ENCODE measurements around the gene UBXN7.
"Not testable (repeated sequence)": the region's sequence is repeated elsewhere in the genome, so short reads cannot be mapped to it uniquely, and the experiment has no call there.

The UBXN7 gene

DNA sequence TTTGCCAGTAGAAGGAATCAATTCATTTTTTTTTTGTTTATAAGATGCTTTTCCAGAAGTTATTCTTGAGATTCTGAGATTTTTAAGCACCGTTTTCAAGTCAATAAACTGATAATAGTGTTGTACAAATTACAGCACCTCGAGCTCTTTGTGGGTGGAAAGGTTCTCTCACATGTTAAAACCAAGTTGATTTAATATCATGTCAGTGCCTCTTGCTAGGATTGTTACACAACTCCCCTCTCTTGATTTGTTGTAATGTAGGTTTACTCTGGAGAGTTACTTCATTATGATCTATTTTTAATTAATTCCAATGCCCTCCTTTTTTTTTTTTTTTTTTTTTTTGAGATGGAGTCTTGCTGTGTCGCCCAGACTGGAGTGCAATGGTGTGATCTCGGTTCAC is 25.8 kb upstream of the UBXN7 start:
- TF ChIP-seq ZNF274 (IDR thresholded peaks at IDR 0.05; ENCODE audit: low read depth, low read length) (no peak), YY1 (IDR thresholded peaks at IDR 0.05; ENCODE audit: insufficient read depth, insufficient read length) (no peak), SUZ12 (IDR thresholded peaks at IDR 0.05; ENCODE audit: extremely low read depth, insufficient read depth, insufficient read length) (no peak)
- H3K36me3 ChIP-seq (ENCODE audit: insufficient read depth, insufficient read length, low read length), result no peaks in the 10 kb centered on the region
- H3K4me3 ChIP-seq (ENCODE audit: insufficient read length, low read depth), result no peak overlapping the region
- H3K9ac ChIP-seq (ENCODE audit: insufficient read length, low read depth), result no peak overlapping the region
- H3K9me3 ChIP-seq (ENCODE audit: insufficient read depth, low read length), result no peaks in the 10 kb centered on the region
- no peaks in the 10 kb centered on the region for H3K4me1 ChIP-seq (ENCODE audit: insufficient read depth, insufficient read length)
- no peak for DNase-seq (ENCODE audit: low read depth, low spot score)
- no peaks in the 10 kb centered on the region for H3K27me3 ChIP-seq (ENCODE audit: insufficient read depth, insufficient read length)

DNA sequence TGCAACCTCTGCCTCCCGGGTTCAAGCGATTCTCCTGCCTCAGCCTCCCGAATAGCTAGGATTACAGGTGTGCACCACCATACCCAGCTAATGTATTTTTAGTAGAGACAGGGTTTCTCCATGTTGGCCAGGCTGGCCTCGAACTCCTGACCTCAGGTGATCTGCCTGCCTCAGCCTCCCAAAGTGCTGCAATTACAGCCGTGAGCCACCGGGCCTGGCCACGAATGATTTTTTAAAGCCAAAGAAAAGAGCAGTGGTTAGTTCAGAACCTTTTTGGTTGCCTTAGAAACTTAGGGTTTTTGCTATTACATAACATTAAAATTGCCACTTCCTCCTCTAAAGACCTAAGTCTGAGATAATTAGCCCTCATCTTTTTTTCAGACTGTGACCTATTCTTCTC is 25.2 kb upstream of the UBXN7 start:
- H3K4me1 ChIP-seq (ENCODE audit: insufficient read depth, insufficient read length); DNase-seq (ENCODE audit: low read depth, low spot score); H3K9me3 ChIP-seq (ENCODE audit: insufficient read depth, low read length); H3K36me3 ChIP-seq (ENCODE audit: insufficient read depth, insufficient read length, low read length); H3K9ac ChIP-seq (ENCODE audit: insufficient read length, low read depth); H3K27me3 ChIP-seq (ENCODE audit: insufficient read depth, insufficient read length); H3K4me3 ChIP-seq (ENCODE audit: insufficient read length, low read depth): not testable (repeated sequence)

DNA sequence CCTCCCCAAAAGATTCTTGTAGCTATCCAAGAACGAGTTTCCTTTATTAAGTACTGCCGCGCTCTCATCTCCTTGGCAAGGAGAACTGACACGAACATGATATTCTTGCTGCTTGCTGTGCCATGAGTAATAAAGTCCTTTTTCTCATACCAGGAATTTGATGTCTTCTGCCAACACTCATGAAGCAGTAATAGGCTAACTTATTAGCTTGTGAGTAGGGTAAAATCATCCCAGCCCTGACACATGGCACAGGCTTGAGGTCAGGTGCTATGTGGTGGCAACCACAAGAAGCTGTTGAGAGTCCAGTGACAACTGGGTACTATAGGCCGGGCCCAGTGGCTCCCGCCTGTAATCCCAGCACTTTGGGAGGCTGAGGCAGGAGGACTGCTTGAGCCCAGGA is 22.7 kb upstream of the UBXN7 start:
- H3K4me1 ChIP-seq (ENCODE audit: insufficient read depth, insufficient read length), result no peaks in the 10 kb centered on the region
- H3K27me3 ChIP-seq (ENCODE audit: insufficient read depth, insufficient read length), result no peaks in the 10 kb centered on the region
- no peak overlapping the region for H3K9ac ChIP-seq (ENCODE audit: insufficient read length, low read depth)
- TF ChIP-seq SUZ12 (IDR thresholded peaks at IDR 0.05; ENCODE audit: extremely low read depth, insufficient read depth, insufficient read length) (no peak), ZNF274 (IDR thresholded peaks at IDR 0.05; ENCODE audit: low read depth, low read length) (no peak), YY1 (IDR thresholded peaks at IDR 0.05; ENCODE audit: insufficient read depth, insufficient read length) (no peak)
- no peak overlapping the region for H3K4me3 ChIP-seq (ENCODE audit: insufficient read length, low read depth)
- H3K36me3 ChIP-seq (ENCODE audit: insufficient read depth, insufficient read length, low read length), result no peaks in the 10 kb centered on the region
- DNase-seq (ENCODE audit: low read depth, low spot score), result no peak
- H3K9me3 ChIP-seq (ENCODE audit: insufficient read depth, low read length), result no peaks in the 10 kb centered on the region

DNA sequence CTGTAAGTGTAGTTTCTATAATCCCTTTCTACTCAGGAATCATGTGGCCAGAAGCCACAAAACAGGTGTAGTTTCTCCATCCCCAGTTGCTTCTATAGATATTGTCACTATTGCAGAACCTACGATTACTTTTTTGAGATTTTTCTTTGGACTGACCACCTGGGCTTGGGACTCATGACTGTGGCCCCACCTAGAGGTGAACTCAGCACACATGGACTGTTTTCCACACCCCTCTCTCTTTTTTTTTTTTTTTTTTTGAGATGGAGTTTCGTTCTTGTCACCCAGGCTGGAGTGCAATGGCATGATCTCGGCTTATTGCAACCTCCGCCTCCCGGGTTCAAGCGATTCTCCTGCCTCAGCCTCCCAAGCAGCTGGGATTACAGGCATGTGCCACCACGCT is 13.2 kb upstream of the UBXN7 start:
- not testable (repeated sequence) for H3K4me1 ChIP-seq (ENCODE audit: insufficient read depth, insufficient read length); DNase-seq (ENCODE audit: low read depth, low spot score); H3K36me3 ChIP-seq (ENCODE audit: insufficient read depth, insufficient read length, low read length); H3K27me3 ChIP-seq (ENCODE audit: insufficient read depth, insufficient read length); H3K4me3 ChIP-seq (ENCODE audit: insufficient read length, low read depth); H3K9ac ChIP-seq (ENCODE audit: insufficient read length, low read depth); H3K9me3 ChIP-seq (ENCODE audit: insufficient read depth, low read length)

DNA sequence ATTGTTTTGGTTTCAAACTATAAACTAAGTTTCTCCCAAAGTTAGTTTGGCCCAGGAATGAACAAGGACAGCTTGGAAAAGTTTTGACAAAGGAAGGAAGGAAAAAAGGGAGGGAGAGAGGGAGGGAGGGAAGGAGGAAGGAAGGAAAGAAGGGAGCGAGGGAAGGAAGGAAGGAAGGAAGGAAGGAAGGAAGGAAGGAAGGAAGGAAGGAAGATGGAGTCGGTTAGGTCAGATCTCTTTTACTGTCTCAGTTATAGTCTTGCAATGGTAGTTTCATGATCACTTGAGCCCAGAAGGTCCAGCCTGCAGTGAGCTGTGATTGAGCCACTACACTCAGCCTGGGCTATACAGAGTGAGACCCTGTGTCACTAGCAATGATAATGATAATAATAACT is 12.3 kb upstream of the UBXN7 start:
- Histone ChIP-seq H3K36me3 (ENCODE audit: insufficient read depth, insufficient read length, low read length) (no peaks in the 10 kb centered on the region), H3K4me1 (ENCODE audit: insufficient read depth, insufficient read length) (no peaks in the 10 kb centered on the region), H3K27me3 (ENCODE audit: insufficient read depth, insufficient read length) (no peaks in the 10 kb centered on the region), H3K9ac (ENCODE audit: insufficient read length, low read depth) (no peak overlapping the region), H3K4me3 (ENCODE audit: insufficient read length, low read depth) (no peak overlapping the region), H3K9me3 (ENCODE audit: insufficient read depth, low read length) (no peaks in the 10 kb centered on the region)
- no peak for DNase-seq (ENCODE audit: low read depth, low spot score)
- no peak for TF ChIP-seq SUZ12 (IDR thresholded peaks at IDR 0.05; ENCODE audit: extremely low read depth, insufficient read depth, insufficient read length)
- TF ChIP-seq ZNF274 (IDR thresholded peaks at IDR 0.05; ENCODE audit: low read depth, low read length), result no peak
- TF ChIP-seq YY1 (IDR thresholded peaks at IDR 0.05; ENCODE audit: insufficient read depth, insufficient read length), result no peak

DNA sequence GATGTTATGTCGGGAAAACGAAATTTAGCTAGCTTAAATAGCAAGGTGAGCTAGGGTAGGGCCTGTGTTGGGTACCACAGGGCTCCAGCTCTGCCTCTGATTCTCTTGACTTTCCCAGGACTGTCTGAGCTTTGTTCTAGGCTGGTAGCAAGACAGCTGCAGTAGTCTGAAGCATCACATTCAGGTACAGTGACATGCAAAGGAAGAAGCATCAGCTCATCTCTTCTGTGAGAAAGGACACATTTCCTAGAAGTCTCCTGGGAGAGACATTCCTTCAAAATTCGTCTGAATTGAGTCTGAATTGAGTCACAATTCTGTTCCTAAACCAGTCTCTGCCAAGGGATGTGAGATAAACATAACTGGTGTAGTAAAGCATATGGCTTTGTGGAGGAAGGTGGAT is 8.5 kb upstream of the UBXN7 start:
- H3K9me3 ChIP-seq (ENCODE audit: insufficient read depth, low read length), result no peaks in the 10 kb centered on the region
- DNase-seq (ENCODE audit: low read depth, low spot score), result no peak
- no peak overlapping the region for H3K9ac ChIP-seq (ENCODE audit: insufficient read length, low read depth)
- H3K4me3 ChIP-seq (ENCODE audit: insufficient read length, low read depth), result no peak overlapping the region
- H3K36me3 ChIP-seq (ENCODE audit: insufficient read depth, insufficient read length, low read length), result no peaks in the 10 kb centered on the region
- TF ChIP-seq SUZ12 (IDR thresholded peaks at IDR 0.05; ENCODE audit: extremely low read depth, insufficient read depth, insufficient read length) (no peak), YY1 (IDR thresholded peaks at IDR 0.05; ENCODE audit: insufficient read depth, insufficient read length) (no peak), ZNF274 (IDR thresholded peaks at IDR 0.05; ENCODE audit: low read depth, low read length) (no peak)
- no peaks in the 10 kb centered on the region for H3K4me1 ChIP-seq (ENCODE audit: insufficient read depth, insufficient read length)
- no peaks in the 10 kb centered on the region for H3K27me3 ChIP-seq (ENCODE audit: insufficient read depth, insufficient read length)

DNA sequence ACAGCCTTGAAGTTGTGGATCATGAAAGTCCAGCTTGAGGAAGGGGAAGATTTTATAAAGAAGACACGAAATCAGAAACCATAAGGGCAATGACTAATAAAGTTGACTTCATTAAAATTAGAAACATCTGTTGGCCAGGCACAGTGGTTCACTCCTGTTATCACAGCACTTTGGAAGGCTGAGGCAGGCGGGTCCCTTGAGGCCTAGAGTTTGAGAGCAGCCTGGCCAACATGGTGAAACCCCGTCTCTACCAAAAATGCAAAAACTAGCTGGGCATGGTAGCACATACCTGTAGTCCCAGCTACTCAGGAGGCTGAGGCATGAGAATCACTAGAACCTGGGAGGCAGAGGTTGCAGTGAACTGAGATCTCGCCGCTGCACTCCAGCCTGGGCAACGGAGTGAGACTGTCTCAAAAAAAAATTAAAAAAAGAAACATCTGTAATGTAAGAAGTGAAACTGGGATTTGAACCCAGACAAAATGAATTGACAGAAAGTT is 7.9 kb upstream of the UBXN7 start:
- no peak overlapping the region for H3K9ac ChIP-seq (ENCODE audit: insufficient read length, low read depth)
- no peak for DNase-seq (ENCODE audit: low read depth, low spot score)

More for the DNA sequence above, 7.9 kb upstream of the UBXN7 start:
- Histone ChIP-seq H3K4me1 (ENCODE audit: insufficient read depth, insufficient read length) (peaks cover 3% of the 10 kb centered on the region), H3K27me3 (ENCODE audit: insufficient read depth, insufficient read length) (no peaks in the 10 kb centered on the region), H3K9me3 (ENCODE audit: insufficient read depth, low read length) (no peaks in the 10 kb centered on the region), H3K4me3 (ENCODE audit: insufficient read length, low read depth) (no peak overlapping the region), H3K36me3 (ENCODE audit: insufficient read depth, insufficient read length, low read length) (no peaks in the 10 kb centered on the region)
- TF ChIP-seq YY1 (IDR thresholded peaks at IDR 0.05; ENCODE audit: insufficient read depth, insufficient read length) (no peak), ZNF274 (IDR thresholded peaks at IDR 0.05; ENCODE audit: low read depth, low read length) (no peak), SUZ12 (IDR thresholded peaks at IDR 0.05; ENCODE audit: extremely low read depth, insufficient read depth, insufficient read length) (no peak)

Measured in NT2/D1 (cell line).